Trophoblast cell (in vitro differentiated cells and primary cell): ENCODE data around the gene ROR2.

ENCODE experiments used
- DNase-seq, 2 donors: peaks; one replicate each; pipeline ENCODE4 v3.0.0-alpha.2; 2016
- H2AFZ ChIP-seq: 2 replicates; pipeline ENCODE4 v1.6.1; 2013; ENCODE audit warnings: low read length, moderate library complexity, mild to moderate bottlenecking; ENCODE audit not compliant: insufficient read depth, poor library complexity
- H2AK5ac ChIP-seq: 2 replicates; pipeline ENCODE4 v1.6.1; 2013; ENCODE audit warnings: mild to moderate bottlenecking, low read length
- H2BK120ac ChIP-seq: 2 replicates; pipeline ENCODE4 v1.6.1; 2013; ENCODE audit warnings: low read length, mild to moderate bottlenecking, moderate library complexity; ENCODE audit not compliant: insufficient read depth, poor library complexity
- H2BK12ac ChIP-seq: 2 replicates; pipeline ENCODE4 v1.6.1; 2013; ENCODE audit warnings: mild to moderate bottlenecking, low read length, moderate library complexity
- H2BK5ac ChIP-seq: 2 replicates; pipeline ENCODE4 v1.6.1; 2013; ENCODE audit warnings: low read length, low read depth, moderate library complexity, mild to moderate bottlenecking; ENCODE audit not compliant: poor library complexity
- H3K14ac ChIP-seq: 2 replicates; pipeline ENCODE4 v1.6.1; 2013; ENCODE audit warnings: mild to moderate bottlenecking, low read length
- H3K18ac ChIP-seq: 2 replicates; pipeline ENCODE4 v1.6.1; 2013; ENCODE audit warnings: mild to moderate bottlenecking, low read length
- H3K23ac ChIP-seq: 2 replicates; pipeline ENCODE4 v1.6.1; 2013; ENCODE audit warnings: low read length
- H3K27ac ChIP-seq: 2 replicates; pipeline ENCODE4 v1.5.1; 2013; ENCODE audit warnings: low read depth, mild to moderate bottlenecking, inconsistent platforms, low read length, moderate library complexity
- H3K27me3 ChIP-seq: 2 replicates; pipeline ENCODE4 v1.6.1; 2013; ENCODE audit warnings: inconsistent platforms, mild to moderate bottlenecking, low read length, moderate library complexity; ENCODE audit not compliant: insufficient read depth
- H3K36me3 ChIP-seq, 2 experiments: 1 replicate in 1 of 2; 2 replicates in 1 of 2; pipeline ENCODE4 v1.6.1; 2013; ENCODE audit warnings: low read length in 2 of 2, mild to moderate bottlenecking in 2 of 2, moderate library complexity in 1 of 2; ENCODE audit not compliant: insufficient read depth in 2 of 2, control insufficient read depth in 1 of 2
- H3K4ac ChIP-seq: 2 replicates; pipeline ENCODE4 v1.6.1; 2013; ENCODE audit warnings: low read depth, mild to moderate bottlenecking, low read length, moderate library complexity
- H3K4me1 ChIP-seq, 2 experiments: 1 replicate in 1 of 2; 2 replicates in 1 of 2; pipeline ENCODE4 v1.6.1; 2013; ENCODE audit warnings: low read length in 2 of 2, mild to moderate bottlenecking in 2 of 2, moderate library complexity in 1 of 2; ENCODE audit not compliant: insufficient read depth in 2 of 2, control insufficient read depth in 1 of 2
- H3K4me2 ChIP-seq: 2 replicates; pipeline ENCODE4 v1.6.1; 2013; ENCODE audit warnings: inconsistent platforms, mild to moderate bottlenecking, low read length, moderate library complexity
- H3K4me3 ChIP-seq: 2 replicates; pipeline ENCODE4 v1.5.1; 2013; ENCODE audit warnings: mild to moderate bottlenecking, low read depth, low read length, inconsistent platforms
- H3K79me1 ChIP-seq: one replicate; pipeline ENCODE4 v1.6.1; 2013; ENCODE audit warnings: low read length
- H3K79me2 ChIP-seq: 2 replicates; pipeline ENCODE4 v1.6.1; 2013; ENCODE audit warnings: low read length, mild to moderate bottlenecking; ENCODE audit not compliant: control insufficient read depth, insufficient read depth, poor library complexity
- H3K9ac ChIP-seq: 2 replicates; pipeline ENCODE4 v1.6.1; 2013; ENCODE audit warnings: mild to moderate bottlenecking, low read length
- H3K9me3 ChIP-seq: 2 replicates; pipeline ENCODE4 v1.6.1; 2013; ENCODE audit warnings: low read depth, mild to moderate bottlenecking, control low read depth, inconsistent platforms, low read length; ENCODE audit not compliant: insufficient read depth
- H4K12ac ChIP-seq: 2 replicates; pipeline ENCODE4 v1.6.1; 2013; ENCODE audit warnings: low read depth, mild to moderate bottlenecking, low read length, moderate library complexity
- H4K8ac ChIP-seq: 2 replicates; pipeline ENCODE4 v1.6.1; 2013; ENCODE audit warnings: low read depth, mild to moderate bottlenecking, low read length, moderate library complexity
- H4K91ac ChIP-seq: one replicate; pipeline ENCODE4 v1.6.1; 2013; ENCODE audit warnings: low read depth, mild to moderate bottlenecking, low read length, moderate library complexity
- WGBS: extraction: QIAGEN DNeasy Blood & Tissue Kit; methylation state at CpG from one replicate; pipeline ENCODE4 v1.1.7; 2013; ENCODE audit warnings: missing lambda C conversion rate; ENCODE audit not compliant: insufficient read length, insufficient coverage; ENCODE audit errors: extremely low coverage; 5-methylcytosine and 5-hydroxymethylcytosine counted together

ROR2 gene

GRCh38 chr9:91820126-91820750 lies 129.8 kb downstream of the ROR2 start:
- peaks cover 9% of the 10 kb centered on the region for H3K79me1 ChIP-seq
- H3K36me3 ChIP-seq: no peaks in the 10 kb centered on the region
- no peak overlapping the region for H2BK5ac ChIP-seq
- no peak overlapping the region for H3K14ac ChIP-seq
- no peaks in the 10 kb centered on the region for H3K79me2 ChIP-seq
- no peak overlapping the region for H3K4ac ChIP-seq
- peaks cover 5% of the 10 kb centered on the region for H3K9me3 ChIP-seq
- no peak overlapping the region for H3K18ac ChIP-seq
- DNase-seq: no peak
- H4K91ac ChIP-seq: no peak overlapping the region
- no peak overlapping the region for H2BK120ac ChIP-seq
- H3K4me3 ChIP-seq: no peak overlapping the region
- no peak overlapping the region for H2AK5ac ChIP-seq
- H2BK12ac ChIP-seq: no peak overlapping the region
- H3K27ac ChIP-seq: no peak overlapping the region
- H3K23ac ChIP-seq: no peak overlapping the region
- H3K4me1 ChIP-seq: peaks cover 11 to 14% of the 10 kb centered on the region in 2 experiments
- no peak overlapping the region for H2AFZ ChIP-seq
- H3K9ac ChIP-seq: no peak overlapping the region
- no peaks in the 10 kb centered on the region for H3K27me3 ChIP-seq
- WGBS: 100% methylated on average over 1 of the region's 11 CpGs
- H4K8ac ChIP-seq: no peak overlapping the region
- H4K12ac ChIP-seq: no peak overlapping the region
- no peak overlapping the region for H3K4me2 ChIP-seq

- no peak overlapping the region for H3K18ac ChIP-seq
- DNase-seq: no peak
- no peak overlapping the region for H3K23ac ChIP-seq
- H4K12ac ChIP-seq: no peak overlapping the region
- no peak overlapping the region for H2AK5ac ChIP-seq
- no peak overlapping the region for H4K8ac ChIP-seq
- H3K9me3 ChIP-seq: peaks cover 5% of the 10 kb centered on the region
- H3K4me3 ChIP-seq: no peak overlapping the region
- H2BK5ac ChIP-seq: no peak overlapping the region
- H3K4me2 ChIP-seq: no peak overlapping the region
- no peak overlapping the region for H2BK120ac ChIP-seq
- H3K79me2 ChIP-seq: no peaks in the 10 kb centered on the region
- H2BK12ac ChIP-seq: no peak overlapping the region
- H3K27ac ChIP-seq: no peak overlapping the region
- H3K36me3 ChIP-seq: no peaks in the 10 kb centered on the region
- no CpG with 5 or more reads among the region's 15 CpGs for WGBS
- peaks cover 1% of the 10 kb centered on the region for H3K79me1 ChIP-seq
- no peak overlapping the region for H2AFZ ChIP-seq
- H3K4me1 ChIP-seq: peaks cover 0 to 1% of the 10 kb centered on the region in 2 experiments
- no peaks in the 10 kb centered on the region for H3K27me3 ChIP-seq
- H4K91ac ChIP-seq: no peak overlapping the region
- H3K14ac ChIP-seq: no peak overlapping the region
- no peak overlapping the region for H3K9ac ChIP-seq
- no peak overlapping the region for H3K4ac ChIP-seq
Observed at GRCh38 chr9:91818647-91819403, 131.2 kb downstream of the ROR2 start.

GRCh38 chr9:91818225-91818585 lies 131.8 kb downstream of the ROR2 start:
- no peaks in the 10 kb centered on the region for H3K79me1 ChIP-seq
- no peak overlapping the region for H3K9ac ChIP-seq
- no peak overlapping the region for H2AFZ ChIP-seq
- H3K9me3 ChIP-seq: peaks cover 5% of the 10 kb centered on the region
- no peak overlapping the region for H4K12ac ChIP-seq
- DNase-seq: no peak
- H2BK5ac ChIP-seq: no peak overlapping the region
- H3K4me1 ChIP-seq: no peaks in the 10 kb centered on the region
- no CpG with 5 or more reads among the region's 3 CpGs for WGBS
- no peak overlapping the region for H3K14ac ChIP-seq
- H3K4me2 ChIP-seq: no peak overlapping the region
- H3K4ac ChIP-seq: no peak overlapping the region
- no peak overlapping the region for H2BK120ac ChIP-seq
- no peak overlapping the region for H3K18ac ChIP-seq
- no peak overlapping the region for H4K8ac ChIP-seq
- H3K27ac ChIP-seq: no peak overlapping the region
- no peak overlapping the region for H2AK5ac ChIP-seq
- H2BK12ac ChIP-seq: no peak overlapping the region
- H4K91ac ChIP-seq: no peak overlapping the region
- no peaks in the 10 kb centered on the region for H3K27me3 ChIP-seq
- no peaks in the 10 kb centered on the region for H3K36me3 ChIP-seq
- H3K4me3 ChIP-seq: no peak overlapping the region
- no peak overlapping the region for H3K23ac ChIP-seq
- H3K79me2 ChIP-seq: no peaks in the 10 kb centered on the region

GRCh38 chr9:91817493-91818224 lies 132.4 kb downstream of the ROR2 start:
- Histone ChIP-seq H3K79me2 (no peaks in the 10 kb centered on the region), H3K9me3 (peaks cover 5% of the 10 kb centered on the region), H3K4me3 (no peak overlapping the region), H3K36me3 (no peaks in the 10 kb centered on the region), H3K14ac (no peak overlapping the region), H2AK5ac (no peak overlapping the region), H2AFZ (no peak overlapping the region), H3K4ac (no peak overlapping the region), H2BK12ac (no peak overlapping the region), H3K4me1 (no peaks in the 10 kb centered on the region), H3K23ac (no peak overlapping the region), H3K4me2 (no peak overlapping the region), H4K8ac (no peak overlapping the region), H3K79me1 (no peaks in the 10 kb centered on the region), H3K9ac (no peak overlapping the region), H4K91ac (no peak overlapping the region), H3K27ac (no peak overlapping the region), H4K12ac (no peak overlapping the region), H3K18ac (no peak overlapping the region), H2BK5ac (no peak overlapping the region), H3K27me3 (no peaks in the 10 kb centered on the region), H2BK120ac (no peak overlapping the region)
- no CpG with 5 or more reads among the region's 20 CpGs for WGBS
- no peak for DNase-seq
